ENCODE results near the gene ALK.

DNA sequence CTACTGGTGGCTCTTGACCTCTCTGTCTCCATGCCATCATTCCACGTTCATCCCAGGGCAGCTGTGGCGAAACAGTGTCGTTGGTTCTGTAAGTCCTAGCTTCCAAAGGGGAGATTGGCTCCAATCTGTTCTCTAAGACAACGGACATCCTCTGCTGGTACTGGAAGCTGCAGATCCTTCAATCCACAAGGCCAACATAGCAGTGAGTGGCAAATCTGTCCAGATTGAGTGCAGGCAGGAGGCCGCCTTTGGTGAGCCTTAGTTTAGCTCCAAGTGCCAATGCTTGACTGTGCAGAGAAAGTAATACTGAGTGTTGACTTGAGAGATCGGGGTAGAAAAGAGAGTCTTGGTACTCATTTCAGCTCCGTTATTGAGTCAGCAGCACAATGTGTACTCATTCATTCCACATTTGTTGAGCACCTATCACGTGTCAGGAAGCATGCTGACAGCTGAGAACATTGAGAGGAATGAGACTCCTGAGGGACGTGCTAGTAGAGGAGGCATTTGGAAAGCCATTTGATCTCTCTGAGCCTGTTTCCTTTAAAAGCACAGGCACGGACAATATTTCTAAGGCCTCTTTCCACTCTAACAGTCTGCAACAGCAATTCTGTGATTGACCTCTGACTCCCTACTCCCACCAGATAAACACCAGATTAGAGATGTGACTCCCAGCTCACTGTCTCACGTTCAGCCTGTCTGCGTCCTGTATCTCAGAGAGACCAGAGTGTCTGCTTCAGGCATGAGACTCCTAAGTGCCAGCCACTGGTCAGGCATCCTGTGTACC is 500.2 kb downstream of the ALK start:
- TF ChIP-seq YY1 (IDR thresholded peaks at IDR 0.05; ENCODE audit: insufficient read depth, insufficient read length) (no peak), ZNF274 (IDR thresholded peaks at IDR 0.05; ENCODE audit: low read depth, low read length) (no peak), SUZ12 (IDR thresholded peaks at IDR 0.05; ENCODE audit: extremely low read depth, insufficient read depth, insufficient read length) (no peak)

All from NT2/D1 (cell line).